GM21360 (cell line): Measurements from ENCODE around the gene MRPL54.

ENCODE experiments used
- ATAC-seq: cut with Tn5 transposase; IDR thresholded peaks from one replicate; pipeline ENCODE4 v1.9.1; 2021; ENCODE audit warnings: mild to moderate bottlenecking, moderate library complexity; ENCODE audit not compliant: unreplicated experiment

MRPL54 gene

DNA sequence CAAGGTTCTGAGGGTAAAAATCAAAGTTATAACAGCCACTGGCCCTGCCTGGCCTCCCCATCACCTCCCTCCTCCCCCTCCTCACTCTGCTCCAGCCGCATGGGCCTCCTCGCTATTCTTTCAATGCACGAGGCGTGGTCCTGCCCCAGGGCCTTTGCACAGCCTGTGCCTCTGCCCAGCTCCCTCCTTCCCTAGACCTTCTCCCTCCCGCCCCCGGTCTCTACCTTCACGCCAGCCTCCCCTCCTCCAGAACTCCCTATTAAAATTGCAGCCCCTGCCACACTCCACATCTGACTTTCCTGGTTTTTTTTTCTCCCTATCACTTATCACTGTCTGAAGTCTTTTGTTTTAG, 6.2 kb downstream of the MRPL54 start:
- no peak for ATAC-seq

DNA sequence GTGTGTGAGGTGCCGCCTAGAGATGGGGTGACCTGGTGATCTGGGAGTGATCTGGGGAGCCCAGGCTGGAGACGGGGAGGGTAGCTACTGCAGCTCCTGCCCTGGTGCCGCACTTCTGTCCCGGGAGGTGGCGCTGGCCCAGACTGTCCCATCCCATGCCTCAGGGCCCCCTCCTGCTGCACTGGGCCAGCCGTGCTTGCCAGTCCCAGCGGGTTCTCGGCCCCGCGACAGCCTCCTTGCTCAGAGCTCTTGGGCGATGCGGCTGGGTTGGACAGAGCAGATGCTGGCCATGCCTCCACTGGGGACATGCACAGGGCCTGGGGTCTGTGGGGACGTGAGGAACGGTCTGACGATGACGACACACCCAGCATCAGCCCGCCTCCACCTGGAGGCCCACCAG, 7.0 kb downstream of the MRPL54 start:
- no peak for ATAC-seq

DNA sequence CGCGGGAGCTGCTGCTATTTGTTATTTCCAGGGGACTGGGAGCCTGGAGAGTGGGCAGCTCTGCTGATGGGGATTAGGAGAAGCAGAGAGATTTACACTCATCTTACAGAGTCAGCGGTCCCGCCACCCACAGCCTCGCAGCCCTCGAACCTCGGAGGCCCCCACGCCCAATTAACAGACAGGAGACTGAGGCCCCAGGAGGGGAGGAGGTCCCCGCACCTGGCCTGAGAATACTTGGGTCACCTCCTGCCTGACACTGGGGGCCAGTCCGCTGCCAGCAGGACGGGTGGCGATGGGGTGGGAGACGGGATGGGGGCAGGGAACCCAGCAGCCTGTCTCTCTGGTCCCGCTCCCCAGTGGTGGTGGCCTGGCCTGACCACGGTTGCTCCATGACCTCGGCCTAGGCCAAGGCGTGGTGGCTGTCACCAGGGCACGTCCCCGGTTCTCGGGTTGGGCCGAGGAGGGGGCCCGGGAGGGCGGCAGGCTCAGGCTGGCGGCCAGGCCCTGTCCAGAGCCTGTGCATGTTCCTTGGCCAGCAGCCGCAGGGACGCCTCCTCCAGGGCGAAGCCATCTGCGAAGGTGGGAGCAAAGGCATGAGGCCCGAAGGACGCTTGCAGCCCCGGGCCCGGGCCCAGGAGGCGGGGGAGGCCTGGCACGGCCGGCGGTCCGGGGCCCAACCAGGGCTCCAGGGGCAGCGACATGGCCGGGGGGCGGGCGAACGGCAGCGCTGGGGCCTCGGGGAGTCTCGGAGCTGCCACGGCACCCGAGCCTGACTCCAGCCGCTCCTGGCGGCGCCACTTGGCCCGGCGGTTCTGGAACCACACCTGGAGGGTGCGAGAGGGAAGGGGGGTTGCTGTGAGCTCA, 7.9 kb downstream of the MRPL54 start:
- no peak for ATAC-seq

DNA sequence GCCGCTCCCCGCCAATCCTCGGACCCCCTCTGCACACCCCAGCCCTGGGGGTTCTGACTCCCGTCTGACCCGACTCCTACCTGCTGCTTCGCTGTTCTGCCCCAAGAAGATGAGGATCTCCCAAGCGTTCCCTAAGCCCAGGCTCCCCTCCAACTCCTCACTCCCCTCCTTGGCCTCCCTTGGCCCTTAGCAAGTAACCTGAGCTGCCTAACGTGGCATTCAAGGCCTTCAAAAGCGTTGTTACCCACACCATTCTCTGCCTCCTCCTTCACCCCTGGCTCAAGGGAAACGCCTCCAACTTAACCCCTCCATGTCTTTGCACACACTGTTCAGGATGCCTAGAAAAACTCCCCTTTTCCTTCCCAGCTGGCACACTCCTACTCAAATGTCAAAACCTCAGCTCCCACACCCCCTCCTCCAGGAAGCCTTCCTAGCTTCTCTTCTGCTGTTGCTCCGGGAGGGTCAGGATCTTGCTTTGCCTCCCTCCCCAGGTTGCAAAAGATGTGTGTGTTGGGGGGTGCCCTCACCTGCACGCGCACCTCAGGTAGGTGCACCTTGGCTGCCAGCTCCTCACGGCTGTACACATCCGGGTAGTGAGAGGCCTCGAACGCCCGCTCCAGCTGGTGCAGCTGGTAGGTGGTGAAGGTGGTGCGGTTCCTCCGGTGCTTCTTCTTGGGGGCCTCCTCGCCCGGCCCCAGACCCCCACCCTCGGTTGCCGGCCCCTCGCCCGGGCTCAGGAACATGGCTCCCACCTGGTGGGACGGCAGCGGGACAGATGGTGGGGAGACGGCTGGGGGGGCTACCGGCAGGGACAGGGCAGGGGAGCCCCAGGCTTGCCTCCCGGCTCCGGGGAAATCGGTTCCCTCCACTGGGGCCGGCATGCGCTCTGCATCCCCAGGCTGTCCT, 8.8 kb downstream of the MRPL54 start:
- no peak for ATAC-seq

DNA sequence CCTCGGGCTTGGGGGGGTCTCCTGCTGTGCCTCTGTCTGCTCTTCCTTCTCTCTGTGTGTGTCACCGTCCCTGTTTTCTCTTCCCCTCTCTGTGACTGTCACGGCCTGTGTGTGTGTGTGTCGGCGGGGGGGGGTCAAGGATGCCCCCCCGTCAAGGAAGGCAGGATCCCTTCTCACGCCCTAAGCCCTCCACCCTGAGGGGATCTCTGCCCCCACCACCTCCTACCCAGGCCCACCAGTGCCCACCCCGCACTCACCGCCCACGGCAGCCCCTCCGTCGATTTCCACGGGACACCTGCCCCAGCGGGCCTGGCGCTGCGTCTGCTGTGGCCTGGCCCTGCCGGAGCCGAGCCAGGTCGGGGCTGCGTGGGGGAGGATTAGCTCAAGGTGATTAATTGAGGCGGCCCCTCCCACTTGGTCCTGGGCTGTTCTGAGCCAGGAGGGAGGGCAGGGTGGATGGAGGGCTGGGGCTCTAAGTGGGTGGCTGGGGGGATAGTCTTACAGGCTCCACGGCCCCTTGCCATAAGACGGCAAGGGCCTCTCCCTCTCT, 9.5 kb downstream of the MRPL54 start, which contains the start of gene RAX2:
Gene RAX2 (minus strand): TSS at position 323 of the 550 bp plus-strand sequence. CDS start 486 bp downstream, outside the sequence.
- no peak for ATAC-seq

DNA sequence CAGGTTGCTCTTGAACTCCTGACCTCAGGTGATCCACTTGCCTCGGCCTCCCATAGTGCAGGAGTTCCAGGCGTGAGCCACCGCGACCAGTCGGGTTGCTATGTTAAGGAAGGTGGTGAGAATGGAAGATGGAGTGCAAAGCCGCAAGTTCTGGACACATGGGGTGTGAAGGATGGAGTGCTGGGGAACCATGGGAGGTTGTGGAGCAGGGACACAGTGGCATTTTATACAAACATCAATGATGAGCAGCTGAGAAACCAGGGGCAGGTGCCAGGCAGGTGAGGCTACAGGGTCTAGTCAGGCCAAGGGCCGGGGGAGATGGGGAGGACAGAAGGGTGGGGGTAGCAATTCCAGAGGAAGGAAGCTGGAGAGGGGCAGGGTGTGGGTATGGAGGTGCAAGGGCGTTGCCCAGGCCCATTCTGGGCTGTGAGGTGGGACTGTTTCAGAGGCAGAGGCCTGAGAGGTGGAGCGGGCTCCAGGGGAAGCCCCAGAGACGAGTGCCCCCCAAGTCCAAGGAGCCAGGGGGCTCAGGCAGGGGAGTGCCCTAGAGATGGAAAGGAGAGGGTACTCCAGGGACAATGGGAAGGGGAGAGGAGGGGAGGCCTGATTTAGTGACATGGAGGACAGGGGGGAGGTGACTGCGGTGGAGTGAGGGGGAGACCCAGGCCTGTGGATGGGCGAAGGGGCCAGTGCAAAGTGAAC, 11.5 kb downstream of the MRPL54 start:
- no peak for ATAC-seq

DNA sequence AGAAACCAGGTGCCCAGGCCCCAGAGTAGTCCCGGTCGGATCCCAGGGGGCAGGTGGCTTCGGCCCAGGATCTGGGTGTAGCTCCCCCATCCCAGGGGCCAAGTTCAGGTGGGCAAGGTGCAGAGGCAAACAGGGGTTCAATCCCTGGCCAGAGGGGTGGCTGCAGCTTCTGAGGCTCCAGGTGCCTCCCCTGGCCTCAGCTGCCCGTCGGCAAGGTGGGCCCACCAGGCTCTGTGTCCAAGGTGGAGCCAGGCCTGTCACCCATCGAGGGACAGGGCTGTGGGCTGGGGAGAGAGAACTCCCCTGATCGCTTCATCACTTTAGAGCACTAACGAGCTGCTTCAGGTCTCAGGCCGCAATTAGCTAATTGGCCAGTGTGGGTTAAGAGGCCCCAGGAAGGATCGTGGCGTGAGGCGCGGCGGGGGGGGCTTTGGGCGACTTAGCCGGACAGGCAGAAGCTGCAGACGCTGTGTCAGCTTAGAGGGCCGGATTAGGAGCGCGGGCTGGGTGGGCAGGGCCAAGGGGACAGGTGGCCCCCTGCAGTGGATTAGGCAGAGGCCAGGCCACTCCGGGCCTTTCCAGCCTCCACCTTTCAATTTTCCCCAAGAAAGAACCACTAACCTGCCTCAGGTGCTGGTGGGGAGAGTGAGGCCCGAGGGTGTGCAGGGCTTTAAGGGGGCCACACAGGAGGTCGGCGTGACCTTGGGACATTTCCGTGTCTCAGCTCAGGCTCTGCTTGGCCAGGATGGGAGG, 12.3 kb downstream of the MRPL54 start:
- no peak for ATAC-seq

DNA sequence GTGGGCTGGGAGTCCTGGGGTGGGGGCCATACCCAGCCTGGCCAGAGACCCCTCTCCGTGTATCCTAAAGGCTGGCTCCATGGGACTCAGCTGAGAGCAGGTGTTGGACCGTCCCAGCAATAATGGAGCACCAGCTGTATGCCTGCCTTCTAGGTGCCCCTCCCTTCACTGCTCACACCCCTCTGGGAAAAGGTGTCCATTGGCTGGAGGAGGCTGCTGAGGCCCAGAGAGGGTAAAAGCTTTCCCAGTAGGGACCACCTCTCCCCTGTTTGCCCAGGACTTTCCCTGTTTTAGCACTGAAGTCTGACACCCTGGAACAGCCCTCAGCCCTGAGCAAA, 12.9 kb downstream of the MRPL54 start:
- ATAC-seq, result no peak

DNA sequence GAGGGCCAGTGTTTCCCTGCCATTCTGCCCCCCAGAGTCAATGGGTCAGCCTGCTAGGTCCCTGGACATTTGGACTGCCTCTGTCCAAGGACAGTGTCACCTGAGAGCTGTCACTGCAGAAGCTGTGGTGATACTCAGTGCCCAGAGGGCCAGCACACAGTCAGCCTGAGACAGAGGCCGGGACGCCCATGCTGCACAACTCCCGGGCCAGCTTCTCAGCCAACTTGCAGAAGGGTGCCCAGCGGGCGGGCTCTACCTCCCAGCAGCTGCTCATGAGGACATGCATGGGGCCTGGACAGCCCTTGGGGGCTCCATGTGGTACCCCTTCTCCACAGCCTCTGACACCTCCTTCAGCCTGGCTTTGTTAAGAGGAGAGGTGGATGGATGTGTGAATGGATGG, 13.3 kb downstream of the MRPL54 start:
- ATAC-seq, result no peak

DNA sequence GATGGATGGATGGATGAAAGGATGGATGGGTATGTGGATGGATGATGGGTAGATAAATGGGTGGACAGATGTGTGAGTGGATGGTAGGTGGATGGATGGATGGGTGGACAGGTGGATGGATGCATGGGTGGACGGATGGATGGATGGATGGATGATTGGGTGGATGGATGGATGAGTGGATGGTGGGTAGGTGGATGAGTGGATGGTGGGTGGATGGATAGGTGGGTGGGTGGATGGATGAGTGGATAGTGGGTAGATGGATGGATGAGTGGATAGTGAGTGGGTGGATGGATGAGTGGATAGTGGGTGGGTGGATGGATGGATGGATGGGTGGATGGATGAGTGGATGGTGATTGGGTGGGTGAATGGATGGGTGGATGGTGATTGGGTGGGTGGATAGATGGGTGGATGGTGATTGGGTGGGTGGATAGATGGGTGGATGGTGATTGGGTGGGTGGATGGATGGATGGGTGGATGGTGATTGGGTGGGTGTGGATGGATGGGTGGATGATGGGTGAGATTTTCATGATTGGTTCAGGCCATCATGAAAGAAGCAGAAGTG, 14.1 kb downstream of the MRPL54 start:
- ATAC-seq, result no peak

DNA sequence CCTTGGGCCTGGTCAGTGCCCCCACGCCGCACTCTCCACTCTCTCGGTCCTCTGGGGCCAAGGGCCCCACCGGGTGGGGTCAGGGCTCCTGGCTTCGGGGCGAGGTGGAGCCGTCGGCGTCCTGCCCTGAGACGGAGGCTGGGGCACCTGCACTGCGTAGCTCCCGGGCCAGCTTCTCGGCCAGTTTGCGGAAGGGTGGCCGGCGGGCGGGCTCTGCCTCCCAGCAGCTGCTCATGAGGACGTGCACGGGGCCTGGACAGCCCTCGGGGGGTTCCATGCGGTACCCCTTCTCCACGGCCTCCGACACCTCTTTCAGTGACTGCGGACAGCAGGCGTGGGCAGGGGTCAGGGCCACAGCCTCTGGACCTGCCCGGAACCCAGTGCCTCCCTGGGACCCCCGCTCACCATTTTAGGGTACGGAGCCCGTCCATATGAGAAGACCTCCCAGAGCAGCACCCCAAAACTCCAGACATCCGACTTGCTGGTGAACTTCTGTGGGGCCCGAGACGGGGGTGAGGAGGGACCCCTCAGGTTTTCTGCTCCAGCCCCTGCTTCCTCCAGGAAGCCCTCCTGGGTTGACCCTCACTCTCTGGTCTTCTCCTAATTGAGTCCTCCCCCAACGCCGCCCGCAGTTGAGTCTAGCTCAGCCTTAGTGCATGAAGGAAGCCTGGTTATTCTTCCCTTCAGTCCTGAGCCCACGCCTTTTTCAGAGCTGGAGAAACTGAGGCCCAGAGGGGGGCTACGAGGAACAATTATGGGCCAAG, 15.8 kb downstream of the MRPL54 start:
- no peak for ATAC-seq

DNA sequence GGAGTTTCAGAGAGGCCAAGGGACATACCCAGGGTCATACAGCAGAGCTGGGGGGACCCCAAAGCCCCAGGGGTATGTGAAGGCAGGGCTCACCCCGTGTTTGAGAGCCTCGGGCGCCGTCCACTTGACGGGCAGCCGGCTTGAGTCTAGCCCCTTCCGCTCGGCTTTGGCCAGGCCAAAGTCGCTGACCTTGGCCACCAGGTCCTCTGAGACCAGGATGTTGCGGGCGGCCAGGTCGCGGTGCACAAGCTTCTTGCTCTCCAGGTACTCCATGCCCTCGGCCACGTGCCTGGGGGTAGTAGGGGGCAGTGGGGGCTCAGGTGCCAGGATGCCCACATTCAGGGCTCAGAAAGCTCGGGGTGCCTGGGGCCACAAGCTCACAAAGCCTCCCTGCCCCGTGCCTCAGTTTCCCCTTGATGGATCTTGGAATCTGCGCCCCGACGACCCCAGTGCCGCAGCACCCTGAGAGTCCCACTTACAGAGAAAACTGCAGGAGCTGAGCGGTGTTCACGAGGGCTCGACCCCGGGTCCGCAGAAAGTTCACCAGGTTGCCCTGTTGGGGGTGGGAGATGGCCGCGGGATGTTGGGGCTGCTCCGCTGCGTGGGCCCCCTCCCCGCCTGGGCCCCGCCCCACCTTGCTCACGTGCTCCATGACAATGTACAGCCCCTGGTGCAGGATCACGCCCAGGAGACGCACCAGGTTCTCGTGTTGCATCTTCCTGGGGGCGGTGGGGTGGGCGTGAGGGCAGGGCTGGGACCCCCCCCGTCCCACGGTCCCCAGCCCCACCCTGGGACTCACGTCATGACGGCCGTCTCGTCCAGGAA, 16.6 kb downstream of the MRPL54 start:
- ATAC-seq, result no peak

DNA sequence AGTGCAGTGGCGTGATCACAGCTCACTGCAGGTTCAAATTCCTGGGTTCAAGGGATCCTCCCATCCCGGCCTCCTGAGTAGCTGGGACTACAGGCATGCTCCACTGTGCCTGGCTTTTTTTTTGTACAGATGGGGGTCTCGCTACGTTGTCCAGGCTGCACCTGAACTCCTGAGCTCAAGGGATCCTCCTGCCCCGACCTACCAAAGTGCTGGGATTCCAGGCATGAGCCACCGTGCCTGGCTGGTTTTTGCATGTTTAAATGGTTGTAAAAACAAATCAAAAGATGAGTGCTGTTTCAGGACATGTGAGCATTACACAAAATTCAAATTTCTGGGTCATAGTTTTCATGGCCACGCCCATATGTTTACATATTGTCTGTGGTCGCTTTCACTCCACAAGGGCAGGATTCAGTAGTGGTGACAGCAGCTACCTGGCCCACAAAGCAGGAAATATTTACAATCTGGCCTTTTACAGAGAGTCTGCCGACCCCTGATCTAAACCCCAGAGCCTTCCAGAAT, 18.4 kb downstream of the MRPL54 start:
- no peak for ATAC-seq

DNA sequence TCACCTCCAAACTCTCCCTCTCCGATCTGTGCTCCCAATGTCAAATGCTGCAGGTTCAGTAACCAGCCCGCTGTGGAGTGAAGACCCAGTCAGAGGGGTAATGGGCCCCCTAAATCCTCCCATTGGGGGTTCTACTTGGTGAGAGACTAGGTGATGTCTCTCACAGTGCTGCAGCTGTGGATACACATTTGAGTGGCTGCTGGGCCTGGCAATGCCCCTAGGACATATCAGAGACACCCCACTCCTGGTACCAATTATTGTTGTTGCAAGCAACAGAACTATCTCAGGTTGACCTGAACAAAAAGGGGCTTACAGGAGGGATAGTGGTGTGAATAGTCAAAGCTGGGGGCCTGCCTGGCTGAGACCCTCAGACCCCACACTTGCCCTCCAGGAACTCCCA, 19.1 kb downstream of the MRPL54 start:
- no peak for ATAC-seq

DNA sequence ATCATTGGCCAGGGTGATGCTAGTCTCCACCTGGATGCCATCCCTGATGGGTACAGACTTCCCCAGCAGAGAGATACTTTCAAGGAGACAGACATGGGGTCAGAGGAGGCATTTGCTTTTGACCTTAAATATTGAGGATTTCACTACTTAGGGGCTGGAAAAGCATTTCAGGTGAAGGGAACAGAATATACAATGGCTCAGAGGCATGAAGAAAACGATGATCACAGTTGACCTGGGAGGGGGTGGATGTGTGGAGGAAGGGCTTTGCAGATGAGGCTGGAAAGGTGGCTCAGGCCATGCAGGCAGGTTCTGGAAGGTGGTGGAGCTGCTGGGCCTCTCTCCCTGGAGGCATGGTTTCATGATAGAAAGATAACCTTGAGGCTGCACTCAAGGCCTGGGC, 19.8 kb downstream of the MRPL54 start:
- ATAC-seq, result no peak

DNA sequence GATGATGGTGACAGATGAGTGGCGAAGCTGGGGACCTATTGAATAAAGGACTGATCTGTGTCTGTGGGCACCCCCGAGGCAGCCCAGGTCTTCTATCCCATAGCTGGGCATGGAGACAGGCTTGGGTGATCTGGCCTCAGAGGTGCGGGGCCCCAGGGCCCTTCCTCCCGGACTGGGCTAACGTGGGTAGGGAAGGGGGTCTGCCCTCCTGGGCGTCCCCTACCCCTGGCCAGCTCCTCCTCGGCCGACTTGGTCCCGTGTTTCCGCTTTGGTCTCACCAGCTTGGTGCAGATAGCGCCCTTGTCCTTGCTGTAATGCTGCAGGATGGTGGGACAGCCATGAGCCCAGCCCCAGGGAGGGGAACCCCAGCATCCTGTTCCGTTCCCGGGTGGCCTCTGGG, 20.4 kb downstream of the MRPL54 start:
- no peak for ATAC-seq

DNA sequence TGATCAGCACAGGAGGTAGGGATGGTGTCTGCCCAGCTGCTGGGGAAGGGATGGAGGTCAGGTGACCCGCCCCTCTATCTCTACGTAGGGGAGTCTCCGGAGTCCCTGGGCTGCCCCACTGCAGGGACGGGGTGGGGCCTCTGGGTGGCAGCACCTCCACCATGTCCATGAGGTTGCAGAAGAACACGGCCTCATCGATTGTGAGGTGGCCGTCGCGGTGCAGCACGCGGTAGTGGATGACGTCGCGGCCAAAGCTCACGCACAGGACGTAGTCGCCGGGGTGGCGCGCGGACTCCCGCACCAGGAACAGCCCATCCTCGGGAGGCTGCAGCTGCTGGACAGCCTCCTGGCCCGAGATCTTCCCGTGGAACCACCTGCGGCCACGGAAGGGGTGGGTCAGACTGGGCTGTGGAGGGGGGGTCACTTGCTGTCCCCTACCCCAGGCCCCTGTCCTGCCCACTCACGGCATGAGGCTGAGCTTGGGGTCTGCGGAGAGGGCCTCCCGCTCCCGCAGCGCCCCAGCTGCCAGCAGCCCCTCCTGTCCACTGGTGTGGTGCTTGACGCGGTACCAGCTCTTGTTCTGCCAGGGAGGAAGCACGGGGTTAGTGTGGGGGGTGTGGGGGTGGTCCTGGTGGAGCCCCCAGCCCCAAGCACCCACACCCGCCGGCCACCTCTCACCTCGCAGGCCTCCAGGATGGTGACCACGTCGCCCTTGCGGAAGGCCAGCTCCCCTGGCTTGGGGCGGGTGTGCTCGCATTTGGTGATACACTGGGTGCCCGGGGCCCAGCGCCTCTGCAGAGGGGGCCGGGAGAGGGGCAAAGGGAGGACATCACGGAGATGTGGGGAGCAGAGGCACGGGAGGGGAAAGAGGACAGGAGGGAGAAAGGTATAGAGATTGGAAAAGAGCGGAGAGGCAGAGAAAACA, 21.4 kb downstream of the MRPL54 start:
- no peak for ATAC-seq
